ENCODE results near the gene CACNA1C. TPM values are rescaled to one million over a fixed set of nuclear protein-coding genes. Genes with fewer than 3 reads are reported as not detected.
A peak's percentile ranks its signal among the peaks of the same experiment; 100 is the strongest.

Gene CACNA1C
- total RNA-seq, 1 experiment from 2014 or later, result 0.35 TPM

DNA sequence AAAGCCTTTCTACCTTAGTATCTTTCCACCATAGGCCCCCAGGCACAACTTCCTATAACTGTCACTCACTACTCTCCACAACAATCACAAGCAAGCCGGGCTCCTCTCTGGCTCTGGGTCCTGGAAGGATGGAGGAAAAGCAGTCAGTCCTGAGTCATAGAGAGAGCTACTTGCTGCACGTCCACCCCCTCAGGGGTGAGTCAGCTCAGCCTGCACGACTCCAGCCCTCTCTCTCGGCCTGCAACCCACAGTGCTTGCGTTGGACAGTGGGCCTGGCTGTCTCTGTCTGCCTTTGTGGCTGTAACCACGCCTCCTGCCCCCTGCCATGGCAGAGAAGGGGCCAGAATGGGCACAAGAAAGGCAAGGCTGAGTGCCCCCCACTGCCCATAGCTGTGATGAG is 587.9 kb downstream of the CACNA1C start:
- no peak for DNase-seq

GRCh38 chr12:2641207-2641606 is 588.4 kb downstream of the CACNA1C start:
- Histone ChIP-seq H3K4me3 (ENCODE audit: insufficient read depth, low read depth, low read length) (no peak overlapping the region), H3K27me3 (ENCODE audit: control insufficient read depth, insufficient read depth, low read length) (no peaks in the 10 kb centered on the region), H3K36me3 (replicated peaks; ENCODE audit: control insufficient read depth, insufficient read depth, low read length) (no peaks in the 10 kb centered on the region)
- peak; percentile 84 for DNase-seq

More for the DNA sequence above, 587.9 kb downstream of the CACNA1C start:
- no peaks in the 10 kb centered on the region for H3K27me3 ChIP-seq (ENCODE audit: control insufficient read depth, insufficient read depth, low read length)
- H3K36me3 ChIP-seq (replicated peaks; ENCODE audit: control insufficient read depth, insufficient read depth, low read length), result no peaks in the 10 kb centered on the region
- no peak overlapping the region for H3K4me3 ChIP-seq (ENCODE audit: insufficient read depth, low read depth, low read length)

DNA sequence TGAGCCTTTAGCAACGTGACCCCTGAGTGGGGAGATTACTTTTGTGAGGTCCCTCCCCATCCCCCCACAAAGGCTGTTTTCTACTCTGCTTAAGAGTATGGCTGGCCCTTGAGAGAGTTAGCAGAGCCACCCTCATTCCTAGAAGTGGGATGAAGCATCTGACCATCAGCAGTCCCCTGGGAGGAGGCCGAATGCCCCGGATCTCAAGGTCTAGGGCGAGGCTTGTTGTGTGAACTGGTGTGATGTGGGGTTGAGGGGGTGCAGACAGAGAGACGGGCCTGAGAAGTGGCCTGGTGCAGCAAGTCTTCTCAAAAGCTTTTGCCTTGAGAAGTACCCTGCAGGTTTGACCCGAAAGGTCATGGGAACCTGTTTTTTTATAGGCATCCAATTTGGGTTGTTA is 589.0 kb downstream of the CACNA1C start:
- H3K4me3 ChIP-seq (ENCODE audit: insufficient read depth, low read depth, low read length), result no peak overlapping the region
- no peak for DNase-seq
- H3K36me3 ChIP-seq (replicated peaks; ENCODE audit: control insufficient read depth, insufficient read depth, low read length), result no peaks in the 10 kb centered on the region
- no peaks in the 10 kb centered on the region for H3K27me3 ChIP-seq (ENCODE audit: control insufficient read depth, insufficient read depth, low read length)

- no peaks in the 10 kb centered on the region for H3K36me3 ChIP-seq (replicated peaks; ENCODE audit: control insufficient read depth, insufficient read depth, low read length)
- DNase-seq, result no peak
- no peaks in the 10 kb centered on the region for H3K27me3 ChIP-seq (ENCODE audit: control insufficient read depth, insufficient read depth, low read length)
- H3K4me3 ChIP-seq (ENCODE audit: insufficient read depth, low read depth, low read length), result no peak overlapping the region
These were observed 589.5 kb downstream of the CACNA1C start for GRCh38 chr12:2642176-2642892.

DNA sequence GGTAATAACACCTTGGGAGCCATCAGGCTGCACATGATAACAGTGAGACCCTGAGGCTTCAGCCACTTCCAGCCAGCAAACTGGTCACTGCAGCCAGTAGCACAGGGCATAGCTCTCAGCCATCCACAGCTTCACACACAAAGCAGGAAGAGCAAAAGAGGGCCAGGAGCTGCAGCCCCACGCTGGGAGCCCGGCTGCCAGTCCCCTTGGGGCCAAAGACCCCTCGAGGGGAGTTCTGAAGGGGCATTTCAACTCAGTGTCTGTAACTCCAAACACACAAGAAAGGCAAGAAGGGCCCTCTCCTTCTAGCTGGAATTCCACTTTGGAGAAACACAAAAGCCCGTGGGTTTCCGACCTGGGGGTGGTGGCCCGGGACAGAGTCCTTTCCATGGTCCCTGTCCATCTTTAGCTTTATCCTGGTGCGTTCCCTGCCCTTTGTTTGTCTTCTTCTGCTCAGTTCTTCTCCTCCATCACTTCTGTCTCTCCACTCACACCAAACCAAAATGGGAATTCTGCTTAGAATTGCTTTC is 590.2 kb downstream of the CACNA1C start:
- no peak for DNase-seq
- Histone ChIP-seq H3K4me3 (ENCODE audit: insufficient read depth, low read depth, low read length) (no peak overlapping the region), H3K36me3 (replicated peaks; ENCODE audit: control insufficient read depth, insufficient read depth, low read length) (no peaks in the 10 kb centered on the region), H3K27me3 (ENCODE audit: control insufficient read depth, insufficient read depth, low read length) (no peaks in the 10 kb centered on the region)

- Histone ChIP-seq H3K27me3 (ENCODE audit: control insufficient read depth, insufficient read depth, low read length) (no peaks in the 10 kb centered on the region), H3K36me3 (replicated peaks; ENCODE audit: control insufficient read depth, insufficient read depth, low read length) (no peaks in the 10 kb centered on the region), H3K4me3 (ENCODE audit: insufficient read depth, low read depth, low read length) (no peak overlapping the region)
- no peak for DNase-seq
These were observed 590.9 kb downstream of the CACNA1C start for GRCh38 chr12:2643576-2644135.

GRCh38 chr12:2644683-2645405 is 592.1 kb downstream of the CACNA1C start:
- no peak overlapping the region for H3K4me3 ChIP-seq (ENCODE audit: insufficient read depth, low read depth, low read length)
- H3K36me3 ChIP-seq (replicated peaks; ENCODE audit: control insufficient read depth, insufficient read depth, low read length), result no peaks in the 10 kb centered on the region
- H3K27me3 ChIP-seq (ENCODE audit: control insufficient read depth, insufficient read depth, low read length), result no peaks in the 10 kb centered on the region
- DNase-seq, result no peak

GRCh38 chr12:2645460-2645859 is 592.7 kb downstream of the CACNA1C start:
- no peak for DNase-seq
- Histone ChIP-seq H3K36me3 (replicated peaks; ENCODE audit: control insufficient read depth, insufficient read depth, low read length) (no peaks in the 10 kb centered on the region), H3K27me3 (ENCODE audit: control insufficient read depth, insufficient read depth, low read length) (no peaks in the 10 kb centered on the region), H3K4me3 (ENCODE audit: insufficient read depth, low read depth, low read length) (no peak overlapping the region)

GRCh38 chr12:2646341-2646740 is 593.6 kb downstream of the CACNA1C start:
- DNase-seq, result no peak

GRCh38 chr12:2647186-2647585 is 594.4 kb downstream of the CACNA1C start:
- DNase-seq, result no peak
- Histone ChIP-seq H3K4me3 (ENCODE audit: insufficient read depth, low read depth, low read length) (no peak overlapping the region), H3K36me3 (replicated peaks; ENCODE audit: control insufficient read depth, insufficient read depth, low read length) (no peaks in the 10 kb centered on the region)

More at GRCh38 chr12:2646341-2646740, 593.6 kb downstream of the CACNA1C start:
- Histone ChIP-seq H3K27me3 (ENCODE audit: control insufficient read depth, insufficient read depth, low read length) (no peaks in the 10 kb centered on the region), H3K4me3 (ENCODE audit: insufficient read depth, low read depth, low read length) (no peak overlapping the region), H3K36me3 (replicated peaks; ENCODE audit: control insufficient read depth, insufficient read depth, low read length) (no peaks in the 10 kb centered on the region)

GRCh38 chr12:2648406-2648805 is 595.6 kb downstream of the CACNA1C start:
- DNase-seq, result no peak
- no peaks in the 10 kb centered on the region for H3K36me3 ChIP-seq (replicated peaks; ENCODE audit: control insufficient read depth, insufficient read depth, low read length)
- H3K4me3 ChIP-seq (ENCODE audit: insufficient read depth, low read depth, low read length), result no peak overlapping the region
- H3K27me3 ChIP-seq (ENCODE audit: control insufficient read depth, insufficient read depth, low read length), result no peaks in the 10 kb centered on the region

More at GRCh38 chr12:2647186-2647585, 594.4 kb downstream of the CACNA1C start:
- H3K27me3 ChIP-seq (ENCODE audit: control insufficient read depth, insufficient read depth, low read length), result no peaks in the 10 kb centered on the region

- no peaks in the 10 kb centered on the region for H3K36me3 ChIP-seq (replicated peaks; ENCODE audit: control insufficient read depth, insufficient read depth, low read length)
- DNase-seq, result no peak
- no peaks in the 10 kb centered on the region for H3K27me3 ChIP-seq (ENCODE audit: control insufficient read depth, insufficient read depth, low read length)
- no peak overlapping the region for H3K4me3 ChIP-seq (ENCODE audit: insufficient read depth, low read depth, low read length)
These were observed 596.6 kb downstream of the CACNA1C start for GRCh38 chr12:2649201-2650030.

GRCh38 chr12:2650261-2651067 is 597.7 kb downstream of the CACNA1C start:
- DNase-seq, result no peak
- no peak overlapping the region for H3K4me3 ChIP-seq (ENCODE audit: insufficient read depth, low read depth, low read length)
- no peaks in the 10 kb centered on the region for H3K36me3 ChIP-seq (replicated peaks; ENCODE audit: control insufficient read depth, insufficient read depth, low read length)
- H3K27me3 ChIP-seq (ENCODE audit: control insufficient read depth, insufficient read depth, low read length), result no peaks in the 10 kb centered on the region

All from H7 (cell line).